ENCODE data around the gene DOCK3. TPM values are rescaled to one million over a fixed set of nuclear protein-coding genes. Genes with fewer than 3 reads are reported as not detected.

The DOCK3 gene
- polyA plus RNA-seq, 2 of the 4 experiments (the other 2 are of a cell fraction), result 0.40 to 0.46 TPM

- no peak overlapping the region for H3K4me2 ChIP-seq
- FAIRE-seq, result no peak
- no peak for ATAC-seq
- DNase-seq (ENCODE audit: low read depth in 1 of 2, low spot score in 1 of 2), result no peak
- TF ChIP-seq CEBPB (IDR thresholded peaks at IDR 0.05) (no peak), RARB (CRISPR knock-in tag; IDR thresholded peaks at IDR 0.05) (no peak), RFX5 (IDR thresholded peaks at IDR 0.05) (no peak), ATOH8 (CRISPR knock-in tag; IDR thresholded peaks at IDR 0.05; ENCODE audit: low read depth) (no peak), USF2 (IDR thresholded peaks at IDR 0.05) (no peak)
- H3K9me3 ChIP-seq, result no peaks in the 10 kb centered on the region
- no peak overlapping the region for H3K27ac ChIP-seq
- H3K4me1 ChIP-seq, result no peaks in the 10 kb centered on the region
- no peak overlapping the region for H3K4me3 ChIP-seq
- ChIA-PET POLR2A (no interaction called here), CTCF (interaction anchor here (0.6 to 6.0 kb wide), 31 partner anchors 8 to 486 kb away, joined by 3 to 56 read pairs (median 3); partner anchors contain the start of gene MAPKAPK3)
- WGBS (ENCODE audit: missing lambda C conversion rate), result 0% methylated on average over 1 of the region's 1 CpG
Observed at GRCh38 chr3:51100536-51100851, 425.8 kb downstream of the DOCK3 start.

GRCh38 chr3:51102396-51102795, 427.7 kb downstream of the DOCK3 start:
- ATAC-seq (no peak), FAIRE-seq (no peak), DNase-seq (ENCODE audit: low read depth in 1 of 2, low spot score in 1 of 2) (no peak)
- Histone ChIP-seq H3K4me3 (no peak overlapping the region), H3K4me1 (no peaks in the 10 kb centered on the region), H3K9me3 (no peaks in the 10 kb centered on the region), H3K4me2 (no peak overlapping the region), H3K27ac (no peak overlapping the region)
- TF ChIP-seq HMGXB4 (CRISPR knock-in tag; IDR thresholded peaks at IDR 0.05; ENCODE audit: borderline replicate concordance) (no peak), EP300 (IDR thresholded peaks at IDR 0.05) (no peak), MAX (IDR thresholded peaks at IDR 0.05) (no peak), REST (IDR thresholded peaks at IDR 0.05) (no peak), ESRRA (IDR thresholded peaks at IDR 0.05; ENCODE audit: borderline replicate concordance, low read length) (no peak), SMC3 (IDR thresholded peaks at IDR 0.05) (no peak), HES2 (IDR thresholded peaks at IDR 0.05) (no peak), ZC3H11A (IDR thresholded peaks at IDR 0.05) (no peak), FOSB (CRISPR knock-in tag; IDR thresholded peaks at IDR 0.05) (no peak), NR3C1 (IDR thresholded peaks at IDR 0.05) (no peak), USF2 (IDR thresholded peaks at IDR 0.05) (no peak), ELK1 (IDR thresholded peaks at IDR 0.05; ENCODE audit: low read depth, low read length) (no peak), KDM1A (IDR thresholded peaks at IDR 0.05; ENCODE audit: low read depth) (no peak), ZFP36 (IDR thresholded peaks at IDR 0.05; ENCODE audit: borderline replicate concordance, partially characterized antibody) (no peak), BHLHE40 (IDR thresholded peaks at IDR 0.05; ENCODE audit: low read depth, low read length) (no peak), POLR2A (IDR thresholded peaks at IDR 0.05; ENCODE audit: low read length) (no peak)
- ChIA-PET POLR2A (no interaction called here), CTCF (interaction anchor here (1.0 to 6.0 kb wide), 3 partner anchors 8 to 269 kb away, joined by 4 to 56 read pairs (median 5); no protein-coding TSS in a partner anchor)
- WGBS (ENCODE audit: missing lambda C conversion rate), result 11% methylated on average over 1 of the region's 1 CpG

All from A549 (cell line).